Measurements from ENCODE around the gene MGP.

The MGP gene

GRCh38 chr12:14913381-14913781 lies 27.7 kb upstream of the MGP start:
- no peak for TF ChIP-seq CTCF (IDR thresholded peaks at IDR 0.05; ENCODE audit: insufficient read depth, missing control alignments)
- no peak for FAIRE-seq
- no peak for DNase-seq (ENCODE audit: insufficient read length, low spot score)

GRCh38 chr12:14911131-14911530 lies 25.5 kb upstream of the MGP start:
- TF ChIP-seq CTCF (IDR thresholded peaks at IDR 0.05; ENCODE audit: insufficient read depth, missing control alignments), result no peak
- FAIRE-seq (no peak), DNase-seq (ENCODE audit: insufficient read length, low spot score) (no peak)

- DNase-seq (ENCODE audit: insufficient read length, low spot score) (no peak), FAIRE-seq (no peak)
- TF ChIP-seq CTCF (IDR thresholded peaks at IDR 0.05; ENCODE audit: insufficient read depth, missing control alignments), result no peak
These were observed 24.6 kb upstream of the MGP start for GRCh38 chr12:14910090-14910915.

- no peak for FAIRE-seq
- TF ChIP-seq CTCF (IDR thresholded peaks at IDR 0.05; ENCODE audit: insufficient read depth, missing control alignments), result no peak
- no peak for DNase-seq (ENCODE audit: insufficient read length, low spot score)
These were observed 22.3 kb upstream of the MGP start for GRCh38 chr12:14907953-14908352.

- TF ChIP-seq CTCF (IDR thresholded peaks at IDR 0.05; ENCODE audit: insufficient read depth, missing control alignments), result no peak
- DNase-seq (ENCODE audit: insufficient read length, low spot score), result no peak
- FAIRE-seq, result no peak
These were observed 20.5 kb upstream of the MGP start for GRCh38 chr12:14906114-14906513.

- TF ChIP-seq CTCF (IDR thresholded peaks at IDR 0.05; ENCODE audit: insufficient read depth, missing control alignments), result no peak
- FAIRE-seq (no peak), DNase-seq (ENCODE audit: insufficient read length, low spot score) (no peak)
These were observed 19.8 kb upstream of the MGP start for GRCh38 chr12:14905269-14906004.

- FAIRE-seq (no peak), DNase-seq (ENCODE audit: insufficient read length, low spot score) (no peak)
- no peak for TF ChIP-seq CTCF (IDR thresholded peaks at IDR 0.05; ENCODE audit: insufficient read depth, missing control alignments)
These were observed 19.2 kb upstream of the MGP start for GRCh38 chr12:14904854-14905253.
